SK-N-SH (cell line): ENCODE results near the gene SERP2.

Experiments
- CTCF ChIP-seq: fragments of 200-600 bp; sonication (generic); IDR thresholded peaks from 2 replicates; pipeline ENCODE4 v1.6.1; 2017; ENCODE audit warnings: antibody characterized with exemption, mild to moderate bottlenecking, moderate library complexity
- TAF1 ChIP-seq: IDR thresholded peaks from 2 replicates; pipeline ENCODE4 v1.6.1; 2012; ENCODE audit warnings: low read depth, mild to moderate bottlenecking, low read length, moderate library complexity, borderline replicate concordance

DNA sequence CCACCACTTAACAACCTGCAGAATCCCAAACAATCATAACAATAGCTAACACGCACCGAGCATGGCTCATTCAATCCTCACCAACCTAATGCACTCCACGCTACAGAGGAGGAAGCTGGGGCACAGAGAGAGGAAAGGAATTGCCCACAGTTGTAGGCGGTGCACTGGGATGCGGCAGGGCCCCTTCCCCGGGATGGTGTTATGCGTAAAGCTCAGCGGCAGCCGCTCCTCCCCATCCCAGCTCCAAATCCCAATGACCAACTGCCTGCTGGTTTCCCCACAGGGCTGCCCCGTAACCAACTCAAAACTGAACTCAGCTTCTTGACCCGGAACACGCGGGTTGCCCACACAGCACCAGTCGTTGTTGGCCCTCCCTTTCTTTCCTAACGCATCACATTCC, 42.2 kb downstream of the SERP2 start:
- TF ChIP-seq TAF1 (no peak), CTCF (no peak)
